MM.1S (cell line): ENCODE data around the gene LURAP1L.

Experiments used
- DNase-seq: peaks from one replicate; pipeline ENCODE4 v3.0.0-alpha.2; 2015
- H2AFZ ChIP-seq: fragments of 300-600 bp; sonication (generic); 2 replicates; pipeline ENCODE4 v1.6.0; 2016; ENCODE audit warnings: antibody characterized with exemption, low read length
- H3F3A ChIP-seq: fragments of 300-600 bp; sonication (generic); 2 replicates; pipeline ENCODE4 v1.6.1; 2016; ENCODE audit warnings: mild to moderate bottlenecking, antibody characterized with exemption, low read length, moderate library complexity, mixed read lengths; ENCODE audit not compliant: insufficient read depth
- H3K27ac ChIP-seq: fragments of 300-600 bp; sonication (generic); 2 replicates; pipeline ENCODE4 v1.5.1; 2016; ENCODE audit warnings: mild to moderate bottlenecking, low read length
- H3K27me3 ChIP-seq: fragments of 300-600 bp; sonication (generic); replicated peaks from 2 replicates; pipeline ENCODE4 v1.6.0; 2016; ENCODE audit warnings: low read length; ENCODE audit not compliant: insufficient read depth
- H3K36me3 ChIP-seq: fragments of 300-600 bp; sonication (generic); replicated peaks from 2 replicates; pipeline ENCODE4 v1.6.1; 2016; ENCODE audit warnings: mild to moderate bottlenecking, low read length, mixed read lengths; ENCODE audit not compliant: insufficient read depth
- H3K4me1 ChIP-seq: fragments of 300-600 bp; sonication (generic); 2 replicates; pipeline ENCODE4 v1.6.1; 2016; ENCODE audit warnings: low read length, mixed read lengths
- H3K4me2 ChIP-seq: fragments of 300-600 bp; sonication (generic); 2 replicates; pipeline ENCODE4 v1.6.0; 2016; ENCODE audit warnings: low read depth, low read length
- H3K4me3 ChIP-seq: fragments of 300-600 bp; sonication (generic); 2 replicates; pipeline ENCODE4 v1.5.1; 2016; ENCODE audit warnings: low read length, mixed read lengths
- H3K79me2 ChIP-seq: fragments of 300-600 bp; sonication (generic); 2 replicates; pipeline ENCODE4 v1.6.1; 2016; ENCODE audit warnings: mixed run types, low read length, mixed read lengths
- H3K9ac ChIP-seq: fragments of 300-600 bp; sonication (generic); 2 replicates; pipeline ENCODE4 v1.6.1; 2016; ENCODE audit warnings: low read length, mixed read lengths
- H3K9me2 ChIP-seq: fragments of 300-600 bp; sonication (generic); replicated peaks from 2 replicates; pipeline ENCODE4 v1.6.1; 2016; ENCODE audit warnings: mild to moderate bottlenecking, low read length, mixed read lengths; ENCODE audit not compliant: insufficient read depth
- H3K9me3 ChIP-seq: fragments of 300-600 bp; sonication (generic); replicated peaks from 2 replicates; pipeline ENCODE4 v1.6.1; 2016; ENCODE audit warnings: mild to moderate bottlenecking, low read length, mixed read lengths; ENCODE audit not compliant: insufficient read depth
- H4K20me1 ChIP-seq: fragments of 300-600 bp; sonication (generic); 2 replicates; pipeline ENCODE4 v1.6.1; 2016; ENCODE audit warnings: mild to moderate bottlenecking, low read length, moderate library complexity, mixed read lengths; ENCODE audit not compliant: insufficient read depth
- EZH2 ChIP-seq: fragments of 300-600 bp; sonication (generic); optimal IDR thresholded peaks from 2 replicates; pipeline ENCODE3; 2017; ENCODE audit warnings: low read depth, mild to moderate bottlenecking, antibody characterized with exemption, low read length, mixed read lengths
- EZH2phosphoT487 ChIP-seq: fragments of 300-600 bp; sonication (generic); IDR thresholded peaks from 2 replicates; pipeline ENCODE4 v1.6.1; 2018; ENCODE audit warnings: antibody characterized with exemption, low read length
- TF ChIP-seq, protein P1 (sequence below): fragments of 300-600 bp; sonication (generic); IDR thresholded peaks from 2 replicates; pipeline ENCODE4 v1.5.1; 2016; ENCODE audit warnings: antibody characterized with exemption, low read length, mixed read lengths

LURAP1L gene

DNA sequence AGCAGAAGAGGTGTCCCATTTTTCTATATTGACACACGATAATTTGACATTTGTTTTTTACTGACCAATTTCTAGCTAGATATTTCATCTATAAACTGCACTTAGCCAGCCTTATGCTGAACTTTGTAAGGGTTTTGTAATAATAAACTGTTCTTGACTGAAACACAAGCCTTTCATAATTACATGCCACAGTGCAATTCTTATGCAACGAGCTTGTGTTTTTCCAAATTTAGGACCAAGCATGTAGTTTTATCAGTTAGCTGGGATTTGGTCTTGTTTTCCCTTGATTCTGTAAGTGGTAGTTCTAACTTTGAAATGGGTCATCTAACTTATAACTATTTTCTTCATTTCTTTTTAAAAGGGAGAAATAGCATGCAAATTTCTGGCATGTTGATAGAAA is 1.3 kb upstream of the LURAP1L start:
- H3K9me3 ChIP-seq = no peaks in the 10 kb centered on the region
- no peaks in the 10 kb centered on the region for H3K9me2 ChIP-seq
- DNase-seq = no peak
- H3K9ac ChIP-seq = no peak overlapping the region
- H3K79me2 ChIP-seq = peaks cover 18% of the 10 kb centered on the region
- no peak overlapping the region for H3K27ac ChIP-seq
- no peak overlapping the region for H3K4me2 ChIP-seq
- no peaks in the 10 kb centered on the region for H4K20me1 ChIP-seq
- TF ChIP-seq, protein P1, sequence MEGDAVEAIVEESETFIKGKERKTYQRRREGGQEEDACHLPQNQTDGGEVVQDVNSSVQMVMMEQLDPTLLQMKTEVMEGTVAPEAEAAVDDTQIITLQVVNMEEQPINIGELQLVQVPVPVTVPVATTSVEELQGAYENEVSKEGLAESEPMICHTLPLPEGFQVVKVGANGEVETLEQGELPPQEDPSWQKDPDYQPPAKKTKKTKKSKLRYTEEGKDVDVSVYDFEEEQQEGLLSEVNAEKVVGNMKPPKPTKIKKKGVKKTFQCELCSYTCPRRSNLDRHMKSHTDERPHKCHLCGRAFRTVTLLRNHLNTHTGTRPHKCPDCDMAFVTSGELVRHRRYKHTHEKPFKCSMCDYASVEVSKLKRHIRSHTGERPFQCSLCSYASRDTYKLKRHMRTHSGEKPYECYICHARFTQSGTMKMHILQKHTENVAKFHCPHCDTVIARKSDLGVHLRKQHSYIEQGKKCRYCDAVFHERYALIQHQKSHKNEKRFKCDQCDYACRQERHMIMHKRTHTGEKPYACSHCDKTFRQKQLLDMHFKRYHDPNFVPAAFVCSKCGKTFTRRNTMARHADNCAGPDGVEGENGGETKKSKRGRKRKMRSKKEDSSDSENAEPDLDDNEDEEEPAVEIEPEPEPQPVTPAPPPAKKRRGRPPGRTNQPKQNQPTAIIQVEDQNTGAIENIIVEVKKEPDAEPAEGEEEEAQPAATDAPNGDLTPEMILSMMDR = no peak
- TF ChIP-seq EZH2phosphoT487 (no peak), EZH2 (no peak)
- no peak overlapping the region for H3K4me3 ChIP-seq
- no peaks in the 10 kb centered on the region for H3K4me1 ChIP-seq
- H3F3A ChIP-seq = peaks cover 8% of the 10 kb centered on the region; the same call in 1 of the 2 replicates
- H3K27me3 ChIP-seq = no peaks in the 10 kb centered on the region
- no peak overlapping the region for H2AFZ ChIP-seq
- no peaks in the 10 kb centered on the region for H3K36me3 ChIP-seq

DNA sequence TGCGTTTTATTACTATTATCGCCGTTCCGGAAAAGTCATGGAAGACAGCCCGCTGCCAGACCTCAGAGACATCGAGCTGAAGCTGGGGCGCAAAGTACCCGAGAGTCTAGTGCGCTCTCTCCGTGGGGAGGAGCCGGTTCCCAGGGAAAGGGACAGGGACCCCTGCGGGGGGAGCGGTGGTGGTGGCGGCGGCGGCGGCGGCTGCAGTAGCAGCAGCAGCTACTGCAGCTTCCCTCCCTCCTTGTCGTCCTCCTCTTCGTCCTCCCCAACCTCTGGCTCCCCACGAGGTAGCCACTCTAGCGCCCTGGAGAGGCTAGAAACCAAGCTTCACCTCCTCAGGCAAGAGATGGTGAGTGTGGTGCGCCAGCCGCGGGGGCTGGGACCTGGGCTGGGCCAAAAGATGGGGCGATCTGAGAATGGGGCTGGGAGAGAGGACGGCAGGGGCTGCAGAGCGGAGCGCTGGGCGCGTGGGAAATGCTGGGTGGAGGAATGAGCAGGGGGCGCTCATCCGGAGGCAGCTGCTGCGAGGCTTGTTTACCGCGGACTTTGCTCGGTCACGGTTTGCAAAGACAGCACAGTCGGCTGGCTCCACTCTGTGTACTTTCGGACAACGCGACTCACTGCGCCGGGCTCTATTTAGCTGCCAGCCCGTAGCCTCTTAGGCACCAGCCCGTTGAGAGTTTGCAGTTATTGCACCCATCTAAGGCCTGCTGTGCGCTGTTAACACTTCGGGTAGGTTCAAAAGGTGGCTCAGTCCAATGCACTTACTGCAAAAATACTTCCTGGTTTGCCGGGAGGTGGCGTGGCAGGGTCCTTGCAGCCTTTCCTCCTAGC is 1.1 kb downstream of the LURAP1L start:
- Histone ChIP-seq H3K9ac (peak overlapping the region; percentile 85), H3K9me2 (no peaks in the 10 kb centered on the region), H4K20me1 (no peaks in the 10 kb centered on the region), H3K79me2 (peaks cover 21% of the 10 kb centered on the region), H3K9me3 (no peaks in the 10 kb centered on the region), H3K4me2 (peak overlapping the region; percentile 92), H3K27ac (peak overlapping the region; percentile 93), H3K4me3 (peak overlapping the region; percentile 63), H3F3A (peaks cover 8% of the 10 kb centered on the region; the same call in 1 of the 2 replicates), H3K36me3 (no peaks in the 10 kb centered on the region), H3K4me1 (no peaks in the 10 kb centered on the region), H3K27me3 (no peaks in the 10 kb centered on the region), H2AFZ (peak overlapping the region; percentile 84)
- TF ChIP-seq, protein P1 = peak; percentile 39; the same call in 1 of the 2 replicates
- TF ChIP-seq EZH2phosphoT487 (no peak), EZH2 (no peak)
- peak; percentile 80 for DNase-seq

- Histone ChIP-seq H3K79me2 (peaks cover 21% of the 10 kb centered on the region), H3K27me3 (no peaks in the 10 kb centered on the region), H2AFZ (peak overlapping the region; percentile 69), H3K36me3 (no peaks in the 10 kb centered on the region), H3K4me3 (peak overlapping the region; percentile 63), H3F3A (peaks cover 8% of the 10 kb centered on the region; the same call in 1 of the 2 replicates), H3K9ac (peak overlapping the region; percentile 85), H4K20me1 (no peaks in the 10 kb centered on the region), H3K27ac (peak overlapping the region; percentile 93), H3K4me2 (peak overlapping the region; percentile 92), H3K4me1 (no peaks in the 10 kb centered on the region), H3K9me3 (no peaks in the 10 kb centered on the region), H3K9me2 (no peaks in the 10 kb centered on the region)
- TF ChIP-seq EZH2phosphoT487 = no peak
- TF ChIP-seq, protein P1 = no peak
- TF ChIP-seq EZH2 = no peak
- no peak for DNase-seq
Measured at GRCh38 chr9:12776513-12777055, 1.8 kb downstream of the LURAP1L start.
